Lung (tissue), 12 donors: ENCODE data around the gene CCNC. TPM values are rescaled to one million over a fixed set of nuclear protein-coding genes. Genes with fewer than 3 reads are reported as not detected.

Experiments used
- ATAC-seq: fragments of 200-7000 bp; cut with Tn5 transposase; one replicate; pipeline ENCODE4 v1.9.1; 2020; ENCODE audit warnings: moderate number of reproducible peaks; ENCODE audit not compliant: insufficient read depth, low FRiP score
- DNase-seq, 3 donors: peaks; one replicate each; pipeline ENCODE4 v3.0.0-alpha.2; 2013 to 2017
- H3K27ac ChIP-seq, 2 donors: one replicate each; pipeline ENCODE4 v1.5.1; 2013; ENCODE audit warnings: mild to moderate bottlenecking in 2 of 2, moderate library complexity in 2 of 2, control low read depth in 1 of 2, inconsistent platforms in 1 of 2, low read depth in 1 of 2, low read length in 1 of 2
- H3K27me3 ChIP-seq, 3 donors: one replicate each; pipeline ENCODE4 v1.5.1; 2013; ENCODE audit warnings: low read length in 2 of 3; ENCODE audit not compliant: control insufficient read depth in 3 of 3, insufficient read depth in 3 of 3
- H3K36me3 ChIP-seq, 4 donors: one replicate each; pipeline ENCODE4 v1.5.1; 2013; ENCODE audit warnings: low read length in 4 of 4, mild to moderate bottlenecking in 1 of 4, moderate library complexity in 1 of 4; ENCODE audit not compliant: control insufficient read depth in 4 of 4, insufficient read depth in 4 of 4
- H3K4me1 ChIP-seq, 5 donors: one replicate each; pipeline ENCODE4 v1.5.1; 2013; ENCODE audit warnings: low read length in 5 of 5, mild to moderate bottlenecking in 2 of 5, moderate library complexity in 1 of 5; ENCODE audit not compliant: control insufficient read depth in 5 of 5, insufficient read depth in 5 of 5
- H3K4me3 ChIP-seq: one replicate; pipeline ENCODE4 v1.5.1; 2013; ENCODE audit warnings: mild to moderate bottlenecking, control low read depth, moderate library complexity
- H3K9ac ChIP-seq, 2 donors: one replicate each; pipeline ENCODE4 v1.5.1; 2013; ENCODE audit warnings: low read length in 2 of 2, control low read depth in 1 of 2; ENCODE audit not compliant: insufficient read depth in 1 of 2
- H3K9me3 ChIP-seq, 4 donors: one replicate each; pipeline ENCODE4 v1.5.1; 2013; ENCODE audit warnings: low read length in 3 of 4, mild to moderate bottlenecking in 1 of 4, moderate library complexity in 1 of 4; ENCODE audit not compliant: control insufficient read depth in 4 of 4, insufficient read depth in 3 of 4
- WGBS, 2 donors: extraction: QIAGEN DNeasy Blood & Tissue Kit; methylation state at CpG; one replicate each; pipeline ENCODE4 v1.1.7; 2013; 5-methylcytosine and 5-hydroxymethylcytosine counted together
- polyA plus RNA-seq, 2 donors: library from polyadenylated mRNA; stranded (reverse); fragments of 200-250 nt; gene quantifications; one replicate each; pipeline ENCODE4 v1.2.1, GENCODE V29; 2013
- total RNA-seq, 2 donors: library from RNA; depleted of rRNA in 1 of 2; stranded (reverse); fragments of >200 nt in 1 of 2; gene quantifications; one replicate each; pipeline ENCODE4 v1.2.1, GENCODE V29; 2014 to 2021
- TF ChIP-seq, protein P1 (sequence below): IDR thresholded peaks from 2 replicates; pipeline ENCODE4 v1.5.1; 2012; ENCODE audit warnings: mild to moderate bottlenecking; ENCODE audit errors: control extremely low read depth, extremely low read depth
- donor health status: control.
- donor health status: control.
- donor health status: Bipolar disorder and iron deficiency.
- donor health status: healthy.
- donor health status: DM: yes; HTN: yes; CAD: no.

CCNC gene
- total and polyA plus RNA-seq, 4 donors: 26.7 to 68.0 (median 38.2) TPM

DNA sequence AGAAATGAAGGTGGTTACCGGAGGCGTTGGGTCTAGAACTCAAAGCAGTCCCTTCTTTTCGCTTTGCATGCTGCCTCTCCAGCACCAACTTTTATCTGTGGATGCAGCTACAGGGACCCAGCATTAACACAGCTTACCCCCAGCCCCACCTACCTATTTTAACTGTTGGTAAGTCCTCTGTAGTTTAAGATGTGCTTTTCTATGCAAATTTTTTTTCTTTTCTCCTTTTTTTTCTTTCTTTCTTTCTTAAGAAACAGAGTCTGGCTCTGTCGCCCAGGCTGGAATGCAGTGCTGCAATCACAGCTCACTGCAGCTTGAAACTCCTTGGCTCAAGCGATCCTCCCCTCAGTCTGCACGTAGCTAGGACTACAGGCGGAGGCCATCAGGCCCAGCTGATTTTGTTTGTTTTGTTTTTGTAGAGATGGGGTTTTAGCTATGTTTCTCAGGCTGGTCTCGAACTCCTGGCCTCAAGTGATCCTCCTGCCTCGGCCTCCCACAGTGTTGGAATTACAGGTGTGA is 46.8 kb downstream of the CCNC start:
- Histone ChIP-seq H3K4me1 (peaks cover 0 to 4% (median 0%) of the 10 kb centered on the region in 5 donors), H3K9me3 (no peaks in the 10 kb centered on the region), H3K4me3 (peak overlapping the region; percentile 91), H3K27ac (peak overlapping the region; percentile 83 to 97), H3K27me3 (no peaks in the 10 kb centered on the region), H3K9ac (peak overlapping the region; percentile 91 to 92), H3K36me3 (peaks cover 0 to 5% (median 0%) of the 10 kb centered on the region in 4 donors)
- DNase-seq (peak; percentile 81 to 89 (median 85)), ATAC-seq (peak; percentile 43)
- TF ChIP-seq, protein P1, sequence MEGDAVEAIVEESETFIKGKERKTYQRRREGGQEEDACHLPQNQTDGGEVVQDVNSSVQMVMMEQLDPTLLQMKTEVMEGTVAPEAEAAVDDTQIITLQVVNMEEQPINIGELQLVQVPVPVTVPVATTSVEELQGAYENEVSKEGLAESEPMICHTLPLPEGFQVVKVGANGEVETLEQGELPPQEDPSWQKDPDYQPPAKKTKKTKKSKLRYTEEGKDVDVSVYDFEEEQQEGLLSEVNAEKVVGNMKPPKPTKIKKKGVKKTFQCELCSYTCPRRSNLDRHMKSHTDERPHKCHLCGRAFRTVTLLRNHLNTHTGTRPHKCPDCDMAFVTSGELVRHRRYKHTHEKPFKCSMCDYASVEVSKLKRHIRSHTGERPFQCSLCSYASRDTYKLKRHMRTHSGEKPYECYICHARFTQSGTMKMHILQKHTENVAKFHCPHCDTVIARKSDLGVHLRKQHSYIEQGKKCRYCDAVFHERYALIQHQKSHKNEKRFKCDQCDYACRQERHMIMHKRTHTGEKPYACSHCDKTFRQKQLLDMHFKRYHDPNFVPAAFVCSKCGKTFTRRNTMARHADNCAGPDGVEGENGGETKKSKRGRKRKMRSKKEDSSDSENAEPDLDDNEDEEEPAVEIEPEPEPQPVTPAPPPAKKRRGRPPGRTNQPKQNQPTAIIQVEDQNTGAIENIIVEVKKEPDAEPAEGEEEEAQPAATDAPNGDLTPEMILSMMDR: no peak
- 37 to 50% methylated on average over 9 of the region's 9 CpGs for WGBS, 2 donors

DNA sequence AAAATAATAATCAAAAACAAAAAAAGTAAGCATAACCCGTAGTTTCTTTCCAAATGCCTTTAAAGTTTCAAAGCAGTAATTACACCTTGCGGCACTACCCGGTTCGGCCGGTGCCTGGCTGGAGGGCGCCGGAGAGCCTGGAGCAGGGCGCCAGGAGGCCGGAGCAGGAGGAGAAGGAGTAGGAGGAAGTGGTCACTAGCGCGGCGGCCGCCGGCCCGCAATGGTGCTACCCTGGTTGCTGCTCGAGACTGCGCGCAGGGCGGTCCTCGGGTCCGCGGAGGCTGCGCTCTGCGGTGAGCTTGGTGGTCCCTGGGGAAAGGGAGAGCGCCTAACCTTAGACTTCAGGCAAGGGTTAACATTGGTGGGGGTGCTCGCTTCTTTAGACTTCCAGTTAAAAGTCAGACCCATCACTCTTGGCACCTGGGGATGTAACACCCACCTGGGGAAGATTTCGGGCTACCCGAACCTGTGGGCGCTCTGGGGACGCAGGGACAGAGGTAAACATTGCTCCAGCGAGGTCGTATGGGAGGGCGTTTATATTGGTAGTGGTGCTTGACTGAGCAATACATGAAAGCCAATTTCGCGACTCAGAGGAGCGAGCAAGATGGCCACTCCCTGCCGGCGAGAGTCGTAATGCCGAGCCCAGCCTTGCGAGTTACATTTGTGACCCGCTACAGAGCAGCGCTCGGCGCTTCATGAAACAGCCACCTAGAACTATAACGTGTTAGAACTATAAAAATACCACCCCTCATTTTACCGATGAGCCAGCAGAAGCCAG is 47.4 kb downstream of the CCNC start:
- peaks cover 0 to 6% (median 0%) of the 10 kb centered on the region in 5 donors for H3K4me1 ChIP-seq
- DNase-seq (peak; percentile 85 to 87 (median 85)), ATAC-seq (peak; percentile 95)
- no peaks in the 10 kb centered on the region for H3K9me3 ChIP-seq
- WGBS, 2 donors: 0 to 1% methylated on average over 47 of the region's 47 CpGs
- TF ChIP-seq, protein P1: peak; percentile 74
- H3K27ac ChIP-seq: peak overlapping the region; percentile 83 to 97
- peak overlapping the region; percentile 91 for H3K4me3 ChIP-seq
- peak overlapping the region; percentile 91 to 92 for H3K9ac ChIP-seq
- peaks cover 0 to 5% (median 0%) of the 10 kb centered on the region in 4 donors for H3K36me3 ChIP-seq
- H3K27me3 ChIP-seq: no peaks in the 10 kb centered on the region

DNA sequence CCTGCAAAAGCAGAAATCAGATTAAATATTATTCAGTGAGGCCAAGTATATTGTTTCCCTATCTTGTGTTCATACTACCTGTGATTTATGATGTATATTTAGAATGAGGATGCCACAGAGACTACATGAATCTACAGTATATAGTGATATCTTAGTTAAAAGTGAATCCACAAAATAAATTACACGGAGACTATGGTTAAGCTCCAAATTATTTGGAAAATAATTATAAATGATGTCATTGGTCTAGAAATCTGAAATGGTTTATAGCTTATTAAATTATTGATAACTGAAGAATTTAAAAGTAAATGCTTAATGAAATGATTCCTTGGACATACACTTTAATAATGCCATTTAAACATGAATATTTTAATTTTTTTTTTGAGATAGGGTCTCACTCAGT is 49.0 kb downstream of the CCNC start:
- no peak for DNase-seq
- Histone ChIP-seq H3K27me3 (no peaks in the 10 kb centered on the region), H3K4me1 (peaks cover 0 to 9% (median 0%) of the 10 kb centered on the region in 5 donors), H3K27ac (no peak overlapping the region), H3K4me3 (no peak overlapping the region), H3K9me3 (no peaks in the 10 kb centered on the region), H3K9ac (no peak overlapping the region), H3K36me3 (peaks cover 0 to 5% (median 0%) of the 10 kb centered on the region in 4 donors)
- ATAC-seq: no peak
- TF ChIP-seq, protein P1: no peak
- 95 to 100% methylated on average over 1 of the region's 1 CpG for WGBS, 2 donors
